ENCODE data around the gene GRK1. TPM values are rescaled to one million over a fixed set of nuclear protein-coding genes. Genes with fewer than 3 reads are reported as not detected.
"Not testable (repeated sequence)": the region's sequence is repeated elsewhere in the genome, so short reads cannot be mapped to it uniquely, and the experiment has no call there.

GRK1 gene
- total RNA-seq, 1 donor from 2014 or later = 0.34 TPM

- H3K27me3 Mint-ChIP-seq (ENCODE audit: low read depth) = no peaks in the 10 kb centered on the region
- DNase-seq (ENCODE audit: low spot score in 2 of 2, unreplicated experiment in 2 of 2) = no peak
- H3K36me3 Mint-ChIP-seq = peaks cover 39% of the 10 kb centered on the region
- H3K27ac Mint-ChIP-seq = no peak overlapping the region
- H3K9me3 Mint-ChIP-seq = no peaks in the 10 kb centered on the region
- H3K4me1 Mint-ChIP-seq = peaks cover 13% of the 10 kb centered on the region
- H3K4me3 Mint-ChIP-seq = no peak overlapping the region
- no peak for TF ChIP-seq CTCF (IDR thresholded peaks at IDR 0.05; ENCODE audit: unreplicated experiment)
Observed at GRCh38 chr13:113622791-113623490, 44.1 kb upstream of the GRK1 start.

GRCh38 chr13:113623491-113624234, 43.4 kb upstream of the GRK1 start:
- no peak overlapping the region for H3K4me3 Mint-ChIP-seq
- H3K4me1 Mint-ChIP-seq = peaks cover 11% of the 10 kb centered on the region
- no peak for TF ChIP-seq CTCF (IDR thresholded peaks at IDR 0.05; ENCODE audit: unreplicated experiment)
- no peaks in the 10 kb centered on the region for H3K27me3 Mint-ChIP-seq (ENCODE audit: low read depth)
- H3K27ac Mint-ChIP-seq = no peak overlapping the region
- DNase-seq (ENCODE audit: low spot score in 2 of 2, unreplicated experiment in 2 of 2) = no peak
- no peaks in the 10 kb centered on the region for H3K9me3 Mint-ChIP-seq
- peaks cover 42% of the 10 kb centered on the region for H3K36me3 Mint-ChIP-seq

- no peak for TF ChIP-seq CTCF (IDR thresholded peaks at IDR 0.05; ENCODE audit: unreplicated experiment)
- no peak overlapping the region for H3K4me3 Mint-ChIP-seq
- H3K36me3 Mint-ChIP-seq = peaks cover 42% of the 10 kb centered on the region
- H3K27ac Mint-ChIP-seq = peak overlapping the region; percentile 16
- peaks cover 11% of the 10 kb centered on the region for H3K4me1 Mint-ChIP-seq
- no peaks in the 10 kb centered on the region for H3K27me3 Mint-ChIP-seq (ENCODE audit: low read depth)
- H3K9me3 Mint-ChIP-seq = no peaks in the 10 kb centered on the region
- DNase-seq (ENCODE audit: low spot score in 2 of 2, unreplicated experiment in 2 of 2) = no peak
Observed at GRCh38 chr13:113624235-113624587, 42.8 kb upstream of the GRK1 start.

- not testable (repeated sequence) for DNase-seq (ENCODE audit: low spot score in 2 of 2, unreplicated experiment in 2 of 2); H3K27me3 Mint-ChIP-seq (ENCODE audit: low read depth); H3K4me3 Mint-ChIP-seq; H3K9me3 Mint-ChIP-seq
- H3K36me3 Mint-ChIP-seq = peaks cover 45% of the 10 kb centered on the region
- H3K27ac Mint-ChIP-seq = peak overlapping the region; percentile 16
- peaks cover 11% of the 10 kb centered on the region for H3K4me1 Mint-ChIP-seq
Observed at GRCh38 chr13:113624640-113625304, 42.2 kb upstream of the GRK1 start.

- TF ChIP-seq CTCF (IDR thresholded peaks at IDR 0.05; ENCODE audit: unreplicated experiment) = no peak
- Mint-ChIP-seq H3K27ac (peak overlapping the region; percentile 95), H3K4me3 (no peak overlapping the region), H3K27me3 (ENCODE audit: low read depth) (no peaks in the 10 kb centered on the region), H3K4me1 (peaks cover 11% of the 10 kb centered on the region), H3K9me3 (no peaks in the 10 kb centered on the region), H3K36me3 (peaks cover 42% of the 10 kb centered on the region)
- no peak for DNase-seq (ENCODE audit: low spot score in 2 of 2, unreplicated experiment in 2 of 2)
Observed at GRCh38 chr13:113625965-113626721, 40.9 kb upstream of the GRK1 start.
